Mesenchymal stem cell (in vitro differentiated cells and primary cell): Measurements from ENCODE around the gene RAB3D.

ENCODE experiments used
- DNase-seq: peaks from one replicate; pipeline ENCODE4 v3.0.0-alpha.2; 2013
- H2AFZ ChIP-seq: one replicate; pipeline ENCODE4 v1.6.1; 2013; ENCODE audit warnings: low read depth, mild to moderate bottlenecking, control low read depth, inconsistent platforms, low read length, moderate library complexity
- H2AK5ac ChIP-seq: 2 replicates; pipeline ENCODE4 v1.6.1; 2013; ENCODE audit warnings: low read length, moderate library complexity, mild to moderate bottlenecking, inconsistent platforms; ENCODE audit not compliant: severe bottlenecking
- H2BK120ac ChIP-seq: one replicate; pipeline ENCODE4 v1.6.1; 2013; ENCODE audit warnings: low read depth, mild to moderate bottlenecking, inconsistent platforms, low read length, moderate library complexity
- H2BK12ac ChIP-seq, 2 experiments: one replicate each; pipeline ENCODE4 v1.6.1; 2013; ENCODE audit warnings: inconsistent platforms in 2 of 2, low read length in 2 of 2, mild to moderate bottlenecking in 2 of 2, moderate library complexity in 2 of 2, control low read depth in 1 of 2
- H2BK15ac ChIP-seq: one replicate; pipeline ENCODE4 v1.6.1; 2013; ENCODE audit warnings: mild to moderate bottlenecking, low read depth, inconsistent platforms; ENCODE audit not compliant: poor library complexity, severe bottlenecking
- H2BK5ac ChIP-seq: 2 replicates; pipeline ENCODE4 v1.6.1; 2013; ENCODE audit warnings: low read depth, mild to moderate bottlenecking, low read length, control low read depth, inconsistent platforms; ENCODE audit not compliant: poor library complexity, severe bottlenecking
- H3K14ac ChIP-seq, 2 experiments: one replicate each; pipeline ENCODE4 v1.6.1; 2013; ENCODE audit warnings: inconsistent platforms in 2 of 2, low read length in 2 of 2, control low read depth in 1 of 2, mild to moderate bottlenecking in 1 of 2, moderate library complexity in 1 of 2
- H3K18ac ChIP-seq, 2 experiments: one replicate each; pipeline ENCODE4 v1.6.1; 2013; ENCODE audit warnings: inconsistent platforms in 2 of 2, low read length in 2 of 2, control low read depth in 1 of 2, low read depth in 1 of 2, mild to moderate bottlenecking in 1 of 2
- H3K23ac ChIP-seq, 2 experiments: one replicate each; pipeline ENCODE4 v1.6.1; 2013; ENCODE audit warnings: inconsistent platforms in 2 of 2, low read length in 2 of 2, mild to moderate bottlenecking in 2 of 2, moderate library complexity in 2 of 2, control low read depth in 1 of 2
- H3K27ac ChIP-seq: 2 replicates; pipeline ENCODE4 v1.5.1; 2013; ENCODE audit warnings: mild to moderate bottlenecking, moderate library complexity, low read length, control low read depth, inconsistent platforms; ENCODE audit not compliant: poor library complexity, severe bottlenecking
- H3K27me3 ChIP-seq, 2 experiments: 2 replicates each; pipeline versions ENCODE4 v1.6.1 to v1.7.0; 2013; ENCODE audit warnings: low read length in 2 of 2, mild to moderate bottlenecking in 2 of 2, moderate library complexity in 2 of 2, control low read depth in 1 of 2, inconsistent platforms in 1 of 2; ENCODE audit not compliant: control insufficient read depth in 1 of 2, insufficient read depth in 1 of 2
- H3K36me3 ChIP-seq, 2 experiments: 2 replicates each; pipeline versions ENCODE4 v1.6.1 to v1.7.0; 2013; ENCODE audit warnings: low read length in 2 of 2, control low read depth in 1 of 2, inconsistent platforms in 1 of 2, low read depth in 1 of 2, mild to moderate bottlenecking in 1 of 2; ENCODE audit not compliant: insufficient read depth in 2 of 2, control insufficient read depth in 1 of 2
- H3K4ac ChIP-seq, 2 experiments: one replicate each; pipeline ENCODE4 v1.6.1; 2013; ENCODE audit warnings: inconsistent platforms in 2 of 2, low read length in 2 of 2, mild to moderate bottlenecking in 2 of 2, moderate library complexity in 2 of 2, control low read depth in 1 of 2, low read depth in 1 of 2
- H3K4me1 ChIP-seq: 2 replicates; pipeline ENCODE4 v1.6.1; 2013; ENCODE audit warnings: low read depth, low read length, control low read depth; ENCODE audit not compliant: control insufficient read depth, insufficient read depth
- H3K4me2 ChIP-seq: 2 replicates; pipeline ENCODE4 v1.6.1; 2013; ENCODE audit warnings: low read length, mild to moderate bottlenecking, inconsistent platforms; ENCODE audit not compliant: poor library complexity, severe bottlenecking
- H3K4me3 ChIP-seq, 2 experiments: 2 replicates each; pipeline versions ENCODE4 v1.5.1 to v1.7.0; 2013; ENCODE audit warnings: low read length in 2 of 2, mild to moderate bottlenecking in 2 of 2, control low read depth in 1 of 2, low read depth in 1 of 2; ENCODE audit not compliant: insufficient read depth in 1 of 2
- H3K79me1 ChIP-seq: replicated peaks from 2 replicates; pipeline ENCODE4 v1.6.1; 2013; ENCODE audit warnings: mild to moderate bottlenecking, control low read depth, low read length, inconsistent platforms; ENCODE audit not compliant: poor library complexity, severe bottlenecking
- H3K9ac ChIP-seq: 2 replicates; pipeline ENCODE4 v1.7.0; 2013; ENCODE audit warnings: mild to moderate bottlenecking, low read length, moderate library complexity
- H3K9me3 ChIP-seq: 2 replicates; pipeline ENCODE4 v1.7.0; 2013; ENCODE audit warnings: mild to moderate bottlenecking, low read length; ENCODE audit not compliant: control insufficient read depth
- H4K8ac ChIP-seq: one replicate; pipeline ENCODE4 v1.6.1; 2013; ENCODE audit warnings: inconsistent platforms, mild to moderate bottlenecking, low read length, moderate library complexity
- H4K91ac ChIP-seq: one replicate; pipeline ENCODE4 v1.6.1; 2013; ENCODE audit warnings: mild to moderate bottlenecking, low read length, inconsistent platforms
- WGBS: methylation state at CpG from one replicate; pipeline ENCODE4 v1.1.7; 2013; ENCODE audit warnings: mixed read lengths; 5-methylcytosine and 5-hydroxymethylcytosine counted together

The RAB3D gene

DNA sequence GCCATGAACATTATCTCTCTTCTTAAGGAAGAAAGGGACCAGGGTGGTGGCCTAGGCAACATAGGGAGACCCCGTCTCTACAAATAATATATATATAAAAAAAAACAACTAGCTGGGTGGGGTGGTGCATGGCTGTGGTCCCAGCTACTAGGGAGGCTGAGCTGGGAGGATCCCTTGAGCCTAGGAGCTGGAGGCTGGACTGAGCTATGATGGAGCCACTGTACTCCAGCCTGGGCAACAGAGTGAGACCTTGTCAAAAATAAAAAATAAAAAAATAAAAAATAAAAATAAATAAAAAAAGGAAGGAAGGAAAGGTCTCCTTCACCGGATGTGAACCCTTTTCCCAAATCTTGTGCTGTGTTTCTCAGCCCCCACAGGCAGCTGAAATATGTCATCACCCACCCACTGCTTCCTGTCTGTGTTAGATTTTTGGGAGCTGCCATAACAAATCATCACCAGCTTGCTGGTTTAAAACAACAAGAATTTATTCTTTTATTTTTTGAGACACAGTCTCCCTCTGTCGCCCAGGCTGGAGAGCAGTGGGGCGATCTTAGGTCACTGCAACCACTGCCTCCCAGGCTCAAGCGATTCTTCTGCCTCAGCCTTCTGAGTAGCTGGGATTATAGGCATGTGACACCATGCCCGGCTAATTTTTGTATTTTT, 53.0 kb downstream of the RAB3D start:
- H2BK15ac ChIP-seq = no peak overlapping the region
- no peak overlapping the region for H4K91ac ChIP-seq
- peaks cover 0 to 3% of the 10 kb centered on the region in 2 experiments for H3K27me3 ChIP-seq
- no peak overlapping the region for H3K4me3 ChIP-seq
- H3K9me3 ChIP-seq = no peaks in the 10 kb centered on the region
- H3K36me3 ChIP-seq = no peaks in the 10 kb centered on the region
- no peak overlapping the region for H4K8ac ChIP-seq
- H3K18ac ChIP-seq = no peak overlapping the region
- H2AK5ac ChIP-seq = no peak overlapping the region
- no peaks in the 10 kb centered on the region for H3K4me1 ChIP-seq
- no peak overlapping the region for H3K23ac ChIP-seq
- peak overlapping the region; percentile 41 for H3K9ac ChIP-seq
- no peak overlapping the region for H2BK120ac ChIP-seq
- DNase-seq = no peak
- H3K27ac ChIP-seq = no peak overlapping the region
- no peak overlapping the region for H3K14ac ChIP-seq
- no peak overlapping the region for H2BK5ac ChIP-seq
- H3K79me1 ChIP-seq = no peaks in the 10 kb centered on the region
- no peak overlapping the region for H2BK12ac ChIP-seq
- 74% methylated on average over 5 of the region's 6 CpGs for WGBS
- no peak overlapping the region for H3K4me2 ChIP-seq
- no peak overlapping the region for H3K4ac ChIP-seq
- no peak overlapping the region for H2AFZ ChIP-seq

- no peaks in the 10 kb centered on the region for H3K4me1 ChIP-seq
- H3K4me2 ChIP-seq = no peak overlapping the region
- no peak overlapping the region for H4K91ac ChIP-seq
- H3K27me3 ChIP-seq = peaks cover 4 to 8% of the 10 kb centered on the region in 2 experiments
- no peak overlapping the region for H2BK15ac ChIP-seq
- H3K4me3 ChIP-seq = no peak overlapping the region
- DNase-seq = no peak
- H3K14ac ChIP-seq = no peak overlapping the region
- H4K8ac ChIP-seq = no peak overlapping the region
- H3K27ac ChIP-seq = peak overlapping the region; percentile 19
- no peak overlapping the region for H2AK5ac ChIP-seq
- no peak overlapping the region for H3K23ac ChIP-seq
- H2BK120ac ChIP-seq = no peak overlapping the region
- no peaks in the 10 kb centered on the region for H3K9me3 ChIP-seq
- no peak overlapping the region for H3K9ac ChIP-seq
- WGBS = 62% methylated on average over 6 of the region's 6 CpGs
- H3K79me1 ChIP-seq = no peaks in the 10 kb centered on the region
- H2BK12ac ChIP-seq = no peak overlapping the region
- H3K4ac ChIP-seq = no peak overlapping the region
- no peak overlapping the region for H2BK5ac ChIP-seq
- no peak overlapping the region for H2AFZ ChIP-seq
- H3K36me3 ChIP-seq = no peaks in the 10 kb centered on the region
- no peak overlapping the region for H3K18ac ChIP-seq
Observed at GRCh38 chr19:11284515-11284914, 54.9 kb downstream of the RAB3D start.

GRCh38 chr19:11281356-11282049, 58.0 kb downstream of the RAB3D start:
- Histone ChIP-seq H3K4me3 (no peak overlapping the region), H3K27me3 (peaks cover 4 to 13% of the 10 kb centered on the region in 2 experiments), H3K14ac (no peak overlapping the region), H3K9ac (no peak overlapping the region), H2AFZ (no peak overlapping the region), H3K4me2 (no peak overlapping the region), H2AK5ac (no peak overlapping the region), H2BK5ac (no peak overlapping the region), H2BK120ac (no peak overlapping the region), H2BK15ac (no peak overlapping the region), H3K23ac (no peak overlapping the region), H3K27ac (no peak overlapping the region), H3K18ac (no peak overlapping the region), H3K36me3 (no peaks in the 10 kb centered on the region), H3K4me1 (no peaks in the 10 kb centered on the region), H4K91ac (no peak overlapping the region), H3K4ac (no peak overlapping the region), H2BK12ac (no peak overlapping the region), H3K9me3 (no peaks in the 10 kb centered on the region), H4K8ac (no peak overlapping the region), H3K79me1 (no peaks in the 10 kb centered on the region)
- peak; percentile 43 for DNase-seq
- 79% methylated on average over 10 of the region's 11 CpGs for WGBS

GRCh38 chr19:11279505-11280236, 59.8 kb downstream of the RAB3D start:
- Histone ChIP-seq H3K9ac (no peak overlapping the region), H4K91ac (no peak overlapping the region), H3K9me3 (no peaks in the 10 kb centered on the region), H2AFZ (no peak overlapping the region), H3K4me3 (no peak overlapping the region), H3K4me1 (no peaks in the 10 kb centered on the region), H3K14ac (no peak overlapping the region), H3K4ac (peak overlapping the region in 1 of 2 experiments; percentile 93), H3K4me2 (no peak overlapping the region), H2BK5ac (no peak overlapping the region), H3K27me3 (peaks cover 4 to 19% of the 10 kb centered on the region in 2 experiments), H2BK120ac (no peak overlapping the region), H2BK12ac (no peak overlapping the region), H3K36me3 (no peaks in the 10 kb centered on the region), H3K23ac (no peak overlapping the region), H2BK15ac (no peak overlapping the region), H3K27ac (no peak overlapping the region), H3K18ac (no peak overlapping the region), H4K8ac (no peak overlapping the region), H2AK5ac (no peak overlapping the region), H3K79me1 (no peaks in the 10 kb centered on the region)
- 94% methylated on average over 5 of the region's 5 CpGs for WGBS
- no peak for DNase-seq
